ENCODE measurements around the gene TPP1. TPM values are rescaled to one million over a fixed set of nuclear protein-coding genes. Genes with fewer than 3 reads are reported as not detected.

Gene TPP1
- total and polyA plus RNA-seq, 4 donors = 52.8 to 108 (median 86.5) TPM

- Histone ChIP-seq H3K9me3 (ENCODE audit: control insufficient read depth in 4 of 4, low read length in 3 of 4) (peaks cover 0 to 9% (median 3%) of the 10 kb centered on the region in 4 donors), H3K4me3 (ENCODE audit: low read depth in 1 of 3, low read length in 3 of 3) (no peak overlapping the region), H3K27me3 (ENCODE audit: control insufficient read depth in 4 of 4, insufficient read depth in 4 of 4, low read length in 3 of 4) (no peaks in the 10 kb centered on the region), H3K9ac (ENCODE audit: low read depth in 1 of 2, low read length in 2 of 2) (no peak overlapping the region), H3K4me1 (ENCODE audit: control insufficient read depth in 4 of 4, insufficient read depth in 4 of 4, low read length in 3 of 4) (peaks cover 0 to 3% (median 1%) of the 10 kb centered on the region in 4 donors), H3K36me3 (ENCODE audit: control insufficient read depth in 4 of 4, insufficient read depth in 3 of 4, low read depth in 1 of 4, low read length in 3 of 4) (peaks cover 0 to 2% (median under 1%) of the 10 kb centered on the region in 4 donors), H3K27ac (ENCODE audit: low read depth in 1 of 2, low read length in 2 of 2) (no peak overlapping the region)
- no peak for TF ChIP-seq RAD21 (IDR thresholded peaks at IDR 0.05)
- TF ChIP-seq SP1 (IDR thresholded peaks at IDR 0.05) = no peak
- TF ChIP-seq JUND (IDR thresholded peaks at IDR 0.05) = no peak
- no peak for TF ChIP-seq FOXA1 (IDR thresholded peaks at IDR 0.05)
- no peak for DNase-seq (ENCODE audit: low spot score)
- 97% methylated on average over 25 of the region's 25 CpGs for WGBS
Measured at GRCh38 chr11:6586434-6587359, 32.5 kb downstream of the TPP1 start.

GRCh38 chr11:6584528-6584927 lies 34.7 kb downstream of the TPP1 start:
- WGBS = 96% methylated on average over 4 of the region's 4 CpGs
- Histone ChIP-seq H3K9ac (ENCODE audit: low read depth in 1 of 2, low read length in 2 of 2) (no peak overlapping the region), H3K36me3 (ENCODE audit: control insufficient read depth in 4 of 4, insufficient read depth in 3 of 4, low read depth in 1 of 4, low read length in 3 of 4) (peaks cover 0 to 2% (median 0%) of the 10 kb centered on the region in 4 donors), H3K27ac (ENCODE audit: low read depth in 1 of 2, low read length in 2 of 2) (no peak overlapping the region), H3K9me3 (ENCODE audit: control insufficient read depth in 4 of 4, low read length in 3 of 4) (peaks cover 0 to 9% (median 3%) of the 10 kb centered on the region in 4 donors), H3K4me3 (ENCODE audit: low read depth in 1 of 3, low read length in 3 of 3) (no peak overlapping the region), H3K4me1 (ENCODE audit: control insufficient read depth in 4 of 4, insufficient read depth in 4 of 4, low read length in 3 of 4) (peaks cover 0 to 3% (median 1%) of the 10 kb centered on the region in 4 donors), H3K27me3 (ENCODE audit: control insufficient read depth in 4 of 4, insufficient read depth in 4 of 4, low read length in 3 of 4) (no peaks in the 10 kb centered on the region)
- no peak for DNase-seq (ENCODE audit: low spot score)
- TF ChIP-seq NR2F2 (IDR thresholded peaks at IDR 0.05) = no peak
- TF ChIP-seq REST (IDR thresholded peaks at IDR 0.05) = no peak
- TF ChIP-seq EGR1 (IDR thresholded peaks at IDR 0.05; ENCODE audit: low read depth in 2 of 2) = no peak
- TF ChIP-seq RAD21 (IDR thresholded peaks at IDR 0.05) = no peak
- TF ChIP-seq SP1 (IDR thresholded peaks at IDR 0.05) = no peak
- no peak for TF ChIP-seq JUND (IDR thresholded peaks at IDR 0.05)
- TF ChIP-seq CTCF (IDR thresholded peaks at IDR 0.05; ENCODE audit: low read depth, low read length, missing input control) = no peak
- TF ChIP-seq, protein P1, sequence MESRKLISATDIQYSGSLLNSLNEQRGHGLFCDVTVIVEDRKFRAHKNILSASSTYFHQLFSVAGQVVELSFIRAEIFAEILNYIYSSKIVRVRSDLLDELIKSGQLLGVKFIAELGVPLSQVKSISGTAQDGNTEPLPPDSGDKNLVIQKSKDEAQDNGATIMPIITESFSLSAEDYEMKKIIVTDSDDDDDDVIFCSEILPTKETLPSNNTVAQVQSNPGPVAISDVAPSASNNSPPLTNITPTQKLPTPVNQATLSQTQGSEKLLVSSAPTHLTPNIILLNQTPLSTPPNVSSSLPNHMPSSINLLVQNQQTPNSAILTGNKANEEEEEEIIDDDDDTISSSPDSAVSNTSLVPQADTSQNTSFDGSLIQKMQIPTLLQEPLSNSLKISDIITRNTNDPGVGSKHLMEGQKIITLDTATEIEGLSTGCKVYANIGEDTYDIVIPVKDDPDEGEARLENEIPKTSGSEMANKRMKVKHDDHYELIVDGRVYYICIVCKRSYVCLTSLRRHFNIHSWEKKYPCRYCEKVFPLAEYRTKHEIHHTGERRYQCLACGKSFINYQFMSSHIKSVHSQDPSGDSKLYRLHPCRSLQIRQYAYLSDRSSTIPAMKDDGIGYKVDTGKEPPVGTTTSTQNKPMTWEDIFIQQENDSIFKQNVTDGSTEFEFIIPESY (IDR thresholded peaks at IDR 0.05) = no peak
- TF ChIP-seq, protein P2, sequence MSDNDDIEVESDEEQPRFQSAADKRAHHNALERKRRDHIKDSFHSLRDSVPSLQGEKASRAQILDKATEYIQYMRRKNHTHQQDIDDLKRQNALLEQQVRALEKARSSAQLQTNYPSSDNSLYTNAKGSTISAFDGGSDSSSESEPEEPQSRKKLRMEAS (IDR thresholded peaks at IDR 0.05) = no peak
- TF ChIP-seq ATF3 (IDR thresholded peaks at IDR 0.05) = no peak
- TF ChIP-seq HNF4A (conservative IDR thresholded peaks at IDR 0.05) = no peak
- no peak for TF ChIP-seq GABPA (IDR thresholded peaks at IDR 0.05 in 1 of 2, conservative IDR thresholded peaks at IDR 0.05 in 1 of 2)
- no peak for TF ChIP-seq RXRA (IDR thresholded peaks at IDR 0.05)
- TF ChIP-seq FOXA1 (IDR thresholded peaks at IDR 0.05) = no peak
- TF ChIP-seq YY1 (IDR thresholded peaks at IDR 0.05) = no peak
- TF ChIP-seq TAF1 (conservative IDR thresholded peaks at IDR 0.05) = no peak
- no peak for TF ChIP-seq HNF4G (IDR thresholded peaks at IDR 0.05)

Data from liver (tissue), 9 donors.